ENCODE results near the gene C9orf43.

GRCh38 chr9:113390192-113390960 lies 20.2 kb upstream of the C9orf43 start:
- TF ChIP-seq CTCF (IDR thresholded peaks at IDR 0.05) (no peak), POLR2A (IDR thresholded peaks at IDR 0.05) (no peak)
